Measurements from ENCODE around the gene VPS45.

- no peak for TF ChIP-seq CTCF (IDR thresholded peaks at IDR 0.05; ENCODE audit: insufficient read depth, low read depth, low read length)
- no peak for TF ChIP-seq EZH2 (IDR thresholded peaks at IDR 0.05; ENCODE audit: insufficient read depth, low read length)
Observed at GRCh38 chr1:150185481-150185880, 117.9 kb downstream of the VPS45 start.
